ENCODE measurements around the gene KDM4F.

The KDM4F gene

GRCh38 chr11:95065336-95065735 lies 16.1 kb downstream of the KDM4F start:
- no peak for DNase-seq (ENCODE audit: low spot score)

- DNase-seq (ENCODE audit: low spot score), result no peak
Observed at GRCh38 chr11:95066716-95067038, 17.5 kb downstream of the KDM4F start, which contains the start of gene SRSF8. TSS of gene SRSF8 (plus strand) at chr11:95066919. CDS start at chr11:95067227, 308 bp downstream.

- peak; percentile 84 for DNase-seq (ENCODE audit: low spot score)
Observed at GRCh38 chr11:95067039-95067840, 18.0 kb downstream of the KDM4F start.

GRCh38 chr11:95067841-95068219 lies 18.6 kb downstream of the KDM4F start:
- no peak for DNase-seq (ENCODE audit: low spot score)

- peak; percentile 97 for DNase-seq (ENCODE audit: low spot score)
Observed at GRCh38 chr11:95068549-95068948, 19.3 kb downstream of the KDM4F start.

GRCh38 chr11:95070471-95070870 lies 21.2 kb downstream of the KDM4F start:
- no peak for DNase-seq (ENCODE audit: low spot score)

- DNase-seq (ENCODE audit: low spot score), result no peak
Observed at GRCh38 chr11:95072948-95073347, 23.7 kb downstream of the KDM4F start.

- no peak for DNase-seq (ENCODE audit: low spot score)
Observed at GRCh38 chr11:95074792-95075563, 25.8 kb downstream of the KDM4F start.

- DNase-seq (ENCODE audit: low spot score), result no peak
Observed at GRCh38 chr11:95076416-95076815, 27.2 kb downstream of the KDM4F start.

GRCh38 chr11:95076981-95077380 lies 27.8 kb downstream of the KDM4F start:
- DNase-seq (ENCODE audit: low spot score), result no peak

GRCh38 chr11:95078526-95078925 lies 29.3 kb downstream of the KDM4F start:
- no peak for DNase-seq (ENCODE audit: low spot score)

- no peak for DNase-seq (ENCODE audit: low spot score)
Observed at GRCh38 chr11:95081010-95081409, 31.8 kb downstream of the KDM4F start.

- peak; percentile 29 for DNase-seq (ENCODE audit: low spot score)
Observed at GRCh38 chr11:95081412-95081811, 32.2 kb downstream of the KDM4F start.

GRCh38 chr11:95082576-95083001 lies 33.4 kb downstream of the KDM4F start:
- no peak for DNase-seq (ENCODE audit: low spot score)

- peak; percentile 87 for DNase-seq (ENCODE audit: low spot score)
Observed at GRCh38 chr11:95084509-95084908, 35.3 kb downstream of the KDM4F start.

- DNase-seq (ENCODE audit: low spot score), result no peak
Observed at GRCh38 chr11:95085117-95085816, 36.0 kb downstream of the KDM4F start.

GRCh38 chr11:95086151-95086550 lies 36.9 kb downstream of the KDM4F start:
- no peak for DNase-seq (ENCODE audit: low spot score)

- no peak for DNase-seq (ENCODE audit: low spot score)
Observed at GRCh38 chr11:95086836-95087570, 37.8 kb downstream of the KDM4F start.

- DNase-seq (ENCODE audit: low spot score), result peak; percentile 49
Observed at GRCh38 chr11:95088946-95089619, 39.9 kb downstream of the KDM4F start.

- DNase-seq (ENCODE audit: low spot score), result peak; percentile 87
Observed at GRCh38 chr11:95089620-95090542, 40.7 kb downstream of the KDM4F start, which contains the start of gene ENDOD1. TSS of gene ENDOD1 (plus strand) at chr11:95089846. CDS start at chr11:95089928, 82 bp downstream.
